WTC11 (cell line): Measurements from ENCODE around the gene ERC2. TPM values are rescaled to one million over a fixed set of nuclear protein-coding genes. Genes with fewer than 3 reads are reported as not detected.

Source experiments
- ATAC-seq: fragments of 200-7000 bp; cut with Tn5 transposase; 2 replicates; pipeline ENCODE4 v1.10.0; 2021; ENCODE audit warnings: mild to moderate bottlenecking, moderate library complexity
- CTCF ChIA-PET: fragments of 300-600 bp; sonication (Branson Sonifier 250); formaldehyde crosslinking; loops from one replicate; lab custom pipeline; 2021; ENCODE audit warnings: antibody characterized with exemption; lab: Charles Lee
- POLR2A ChIA-PET: fragments of 350-600 bp; sonication (Branson Sonifier 250); formaldehyde crosslinking; loops from one replicate; lab custom pipeline; 2021; ENCODE audit warnings: antibody characterized with exemption; lab: Charles Lee
- DNase-seq: peaks from one replicate; pipeline ENCODE4 v3.0.0; 2021; ENCODE audit warnings: low spot score
- H3K27ac Mint-ChIP-seq: 2 replicates; pipeline ENCODE4 v1.8.0; 2021; ENCODE audit warnings: mixed read lengths
- H3K27me3 Mint-ChIP-seq: 2 replicates; pipeline ENCODE4 v1.8.0; 2021; ENCODE audit warnings: low read depth, mild to moderate bottlenecking, moderate library complexity, mixed read lengths
- H3K36me3 Mint-ChIP-seq: 2 replicates; pipeline ENCODE4 v1.8.0; 2021; ENCODE audit warnings: mixed read lengths
- H3K4me1 Mint-ChIP-seq: 2 replicates; pipeline ENCODE4 v1.8.0; 2022; ENCODE audit warnings: mixed read lengths
- H3K4me3 Mint-ChIP-seq: 2 replicates; pipeline ENCODE4 v1.8.0; 2021; ENCODE audit warnings: mild to moderate bottlenecking, moderate library complexity, mixed read lengths
- H3K9me3 Mint-ChIP-seq: 2 replicates; pipeline ENCODE4 v1.8.0; 2021; ENCODE audit warnings: mixed read lengths
- ATF1 ChIP-seq: sonication (generic); formaldehyde crosslinking; IDR thresholded peaks from 2 replicates; pipeline ENCODE4 v1.8.1; 2023; ENCODE audit warnings: mild to moderate bottlenecking, moderate library complexity, missing genetic modification reagents
- CREM ChIP-seq: sonication (generic); formaldehyde crosslinking; IDR thresholded peaks from 2 replicates; pipeline ENCODE4 v1.8.1; 2022; ENCODE audit warnings: mild to moderate bottlenecking, missing genetic modification reagents, moderate library complexity
- E2F5 ChIP-seq: sonication (generic); formaldehyde crosslinking; IDR thresholded peaks from 2 replicates; pipeline ENCODE4 v1.8.1; 2022; ENCODE audit warnings: mild to moderate bottlenecking, moderate library complexity, missing genetic modification reagents
- ELF4 ChIP-seq: sonication (generic); formaldehyde crosslinking; IDR thresholded peaks from 2 replicates; pipeline ENCODE4 v1.8.1; 2022; ENCODE audit warnings: low read depth, mild to moderate bottlenecking, moderate library complexity, missing genetic modification reagents
- ESRRA ChIP-seq: sonication (generic); formaldehyde crosslinking; IDR thresholded peaks from 2 replicates; pipeline ENCODE4 v1.8.1; 2022; ENCODE audit warnings: mild to moderate bottlenecking, missing genetic modification reagents, borderline replicate concordance
- ETV6 ChIP-seq: sonication (generic); formaldehyde crosslinking; IDR thresholded peaks from 2 replicates; pipeline ENCODE4 v1.8.1; 2022; ENCODE audit warnings: mild to moderate bottlenecking, missing genetic modification reagents
- HMGA2 ChIP-seq: fragments of 250-450 bp; sonication (Bioruptor Pico); IDR thresholded peaks from 2 replicates; pipeline ENCODE4 v1.4.0; 2021; ENCODE audit warnings: mild to moderate bottlenecking, moderate library complexity
- IRF2 ChIP-seq: sonication (generic); formaldehyde crosslinking; IDR thresholded peaks from 2 replicates; pipeline ENCODE4 v1.8.0; 2022; ENCODE audit warnings: low read depth, missing genetic modification reagents, borderline replicate concordance
- MXD4 ChIP-seq: fragments of 250-450 bp; sonication (Bioruptor Pico); IDR thresholded peaks from 2 replicates; pipeline ENCODE4 v1.8.0; 2021; ENCODE audit warnings: mild to moderate bottlenecking, moderate library complexity, borderline replicate concordance
- NFATC4 ChIP-seq: fragments of 250-450 bp; sonication (Bioruptor Pico); IDR thresholded peaks from 2 replicates; pipeline ENCODE4 v1.9.0; 2021; ENCODE audit warnings: mild to moderate bottlenecking
- NFYB ChIP-seq: sonication (generic); formaldehyde crosslinking; conservative IDR thresholded peaks from 2 replicates; pipeline ENCODE4 v1.8.0; 2022; ENCODE audit warnings: low read depth, missing genetic modification reagents
- TEAD1 ChIP-seq: sonication (generic); formaldehyde crosslinking; IDR thresholded peaks from 2 replicates; pipeline ENCODE4 v1.8.0; 2022; ENCODE audit warnings: mild to moderate bottlenecking, missing genetic modification reagents
- USF1 ChIP-seq: sonication (generic); formaldehyde crosslinking; IDR thresholded peaks from 2 replicates; pipeline ENCODE4 v1.8.0; 2022; ENCODE audit warnings: mild to moderate bottlenecking, missing genetic modification reagents
- ZNF138 ChIP-seq: sonication (generic); formaldehyde crosslinking; conservative IDR thresholded peaks from 2 replicates; pipeline ENCODE4 v1.8.1; 2022; ENCODE audit warnings: mild to moderate bottlenecking, moderate library complexity, missing genetic modification reagents
- ZNF232 ChIP-seq: sonication (generic); formaldehyde crosslinking; IDR thresholded peaks from 2 replicates; pipeline ENCODE4 v1.8.0; 2022; ENCODE audit warnings: mild to moderate bottlenecking, missing genetic modification reagents
- ZNF317 ChIP-seq: sonication (generic); formaldehyde crosslinking; IDR thresholded peaks from 2 replicates; pipeline ENCODE4 v1.8.1; 2023; ENCODE audit warnings: low read depth, mild to moderate bottlenecking, moderate library complexity, missing genetic modification reagents, borderline replicate concordance
- total RNA-seq: library from RNA; stranded (reverse); gene quantifications from 3 replicates; pipeline ENCODE4 v1.2.3, GENCODE V29; 2021
- TF ChIP-seq, protein P1 (sequence below): sonication (generic); formaldehyde crosslinking; IDR thresholded peaks from 2 replicates; pipeline ENCODE4 v1.8.1; 2022; ENCODE audit warnings: low read depth, mild to moderate bottlenecking, moderate library complexity, missing genetic modification reagents, borderline replicate concordance
- TF ChIP-seq, protein P2 (sequence below): sonication (generic); formaldehyde crosslinking; IDR thresholded peaks from 2 replicates; pipeline ENCODE4 v1.8.1; 2023; ENCODE audit warnings: mild to moderate bottlenecking, missing genetic modification reagents, moderate library complexity
- TF ChIP-seq, protein P3 (sequence below): sonication (generic); formaldehyde crosslinking; IDR thresholded peaks from 2 replicates; pipeline ENCODE4 v1.8.1; 2023; ENCODE audit warnings: mild to moderate bottlenecking, missing genetic modification reagents, moderate library complexity
- TF ChIP-seq, protein P4 (sequence below): sonication (generic); formaldehyde crosslinking; IDR thresholded peaks from 2 replicates; pipeline ENCODE4 v1.8.1; 2023; ENCODE audit warnings: mild to moderate bottlenecking, moderate library complexity, missing genetic modification reagents
- TF ChIP-seq, protein P5 (sequence below): sonication (generic); formaldehyde crosslinking; IDR thresholded peaks from 2 replicates; pipeline ENCODE4 v1.8.1; 2023; ENCODE audit warnings: mild to moderate bottlenecking, missing genetic modification reagents

The ERC2 gene
- total RNA-seq, 1 experiment from 2014 or later = 23.5 TPM

GRCh38 chr3:55906896-55907295 lies 561.4 kb downstream of the ERC2 start:
- H3K4me3 Mint-ChIP-seq = no peak overlapping the region
- CTCF ChIA-PET = interaction anchor here (1.3 kb wide), 1 partner anchor 136 kb away, joined by 3 read pairs; no protein-coding TSS in a partner anchor
- no peak for ATAC-seq

GRCh38 chr3:55904716-55905115 lies 563.6 kb downstream of the ERC2 start:
- H3K27me3 Mint-ChIP-seq = no peaks in the 10 kb centered on the region
- H3K4me1 Mint-ChIP-seq = no peaks in the 10 kb centered on the region
- H3K4me3 Mint-ChIP-seq = no peak overlapping the region
- DNase-seq = no peak
- H3K27ac Mint-ChIP-seq = no peak overlapping the region
- ChIA-PET POLR2A (interaction anchor here (0.6 kb wide), 1 partner anchor 487 kb away, joined by 3 read pairs; no protein-coding TSS in a partner anchor), CTCF (no interaction called here)
- ATAC-seq = no peak
- H3K9me3 Mint-ChIP-seq = no peaks in the 10 kb centered on the region
- no peak for TF ChIP-seq IRF2 (CRISPR knock-in tag)
- no peak for TF ChIP-seq ELF4 (CRISPR knock-in tag)
- no peak for TF ChIP-seq ZNF317 (CRISPR knock-in tag)
- TF ChIP-seq, protein P1, sequence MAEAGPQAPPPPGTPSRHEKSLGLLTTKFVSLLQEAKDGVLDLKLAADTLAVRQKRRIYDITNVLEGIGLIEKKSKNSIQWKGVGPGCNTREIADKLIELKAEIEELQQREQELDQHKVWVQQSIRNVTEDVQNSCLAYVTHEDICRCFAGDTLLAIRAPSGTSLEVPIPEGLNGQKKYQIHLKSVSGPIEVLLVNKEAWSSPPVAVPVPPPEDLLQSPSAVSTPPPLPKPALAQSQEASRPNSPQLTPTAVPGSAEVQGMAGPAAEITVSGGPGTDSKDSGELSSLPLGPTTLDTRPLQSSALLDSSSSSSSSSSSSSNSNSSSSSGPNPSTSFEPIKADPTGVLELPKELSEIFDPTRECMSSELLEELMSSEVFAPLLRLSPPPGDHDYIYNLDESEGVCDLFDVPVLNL (CRISPR knock-in tag) = no peak
- TF ChIP-seq, protein P2, sequence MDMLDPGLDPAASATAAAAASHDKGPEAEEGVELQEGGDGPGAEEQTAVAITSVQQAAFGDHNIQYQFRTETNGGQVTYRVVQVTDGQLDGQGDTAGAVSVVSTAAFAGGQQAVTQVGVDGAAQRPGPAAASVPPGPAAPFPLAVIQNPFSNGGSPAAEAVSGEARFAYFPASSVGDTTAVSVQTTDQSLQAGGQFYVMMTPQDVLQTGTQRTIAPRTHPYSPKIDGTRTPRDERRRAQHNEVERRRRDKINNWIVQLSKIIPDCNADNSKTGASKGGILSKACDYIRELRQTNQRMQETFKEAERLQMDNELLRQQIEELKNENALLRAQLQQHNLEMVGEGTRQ (CRISPR knock-in tag) = no peak
- TF ChIP-seq USF1 (CRISPR knock-in tag) = no peak
- TF ChIP-seq CREM (CRISPR knock-in tag) = no peak
- no peak for TF ChIP-seq NFATC4 (CRISPR knock-in tag)
- no peak for TF ChIP-seq E2F5 (CRISPR knock-in tag)
- no peak for TF ChIP-seq ZNF138
- TF ChIP-seq NFYB (CRISPR knock-in tag) = no peak
- no peak for TF ChIP-seq ETV6
- H3K36me3 Mint-ChIP-seq = no peaks in the 10 kb centered on the region

More at GRCh38 chr3:55906896-55907295, 561.4 kb downstream of the ERC2 start:
- no peaks in the 10 kb centered on the region for H3K9me3 Mint-ChIP-seq
- no peaks in the 10 kb centered on the region for H3K4me1 Mint-ChIP-seq
- POLR2A ChIA-PET = no interaction called here
- no peaks in the 10 kb centered on the region for H3K36me3 Mint-ChIP-seq
- H3K27ac Mint-ChIP-seq = no peak overlapping the region
- H3K27me3 Mint-ChIP-seq = no peaks in the 10 kb centered on the region
- DNase-seq = no peak
- no peak for TF ChIP-seq ATF1 (CRISPR knock-in tag)
- TF ChIP-seq, protein P3, sequence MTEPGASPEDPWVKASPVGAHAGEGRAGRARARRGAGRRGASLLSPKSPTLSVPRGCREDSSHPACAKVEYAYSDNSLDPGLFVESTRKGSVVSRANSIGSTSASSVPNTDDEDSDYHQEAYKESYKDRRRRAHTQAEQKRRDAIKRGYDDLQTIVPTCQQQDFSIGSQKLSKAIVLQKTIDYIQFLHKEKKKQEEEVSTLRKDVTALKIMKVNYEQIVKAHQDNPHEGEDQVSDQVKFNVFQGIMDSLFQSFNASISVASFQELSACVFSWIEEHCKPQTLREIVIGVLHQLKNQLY = no peak
- no peak for TF ChIP-seq HMGA2 (CRISPR knock-in tag)
- no peak for TF ChIP-seq TEAD1 (CRISPR knock-in tag)
- TF ChIP-seq ZNF232 (CRISPR knock-in tag) = no peak
- no peak for TF ChIP-seq NFYB (CRISPR knock-in tag)
- no peak for TF ChIP-seq MXD4
- no peak for TF ChIP-seq ESRRA (CRISPR knock-in tag)
- TF ChIP-seq, protein P4, sequence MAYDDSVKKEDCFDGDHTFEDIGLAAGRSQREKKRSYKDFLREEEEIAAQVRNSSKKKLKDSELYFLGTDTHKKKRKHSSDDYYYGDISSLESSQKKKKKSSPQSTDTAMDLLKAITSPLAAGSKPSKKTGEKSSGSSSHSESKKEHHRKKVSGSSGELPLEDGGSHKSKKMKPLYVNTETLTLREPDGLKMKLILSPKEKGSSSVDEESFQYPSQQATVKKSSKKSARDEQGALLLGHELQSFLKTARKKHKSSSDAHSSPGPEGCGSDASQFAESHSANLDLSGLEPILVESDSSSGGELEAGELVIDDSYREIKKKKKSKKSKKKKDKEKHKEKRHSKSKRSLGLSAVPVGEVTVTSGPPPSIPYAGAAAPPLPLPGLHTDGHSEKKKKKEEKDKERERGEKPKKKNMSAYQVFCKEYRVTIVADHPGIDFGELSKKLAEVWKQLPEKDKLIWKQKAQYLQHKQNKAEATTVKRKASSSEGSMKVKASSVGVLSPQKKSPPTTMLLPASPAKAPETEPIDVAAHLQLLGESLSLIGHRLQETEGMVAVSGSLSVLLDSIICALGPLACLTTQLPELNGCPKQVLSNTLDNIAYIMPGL = no peak
- TF ChIP-seq, protein P5, sequence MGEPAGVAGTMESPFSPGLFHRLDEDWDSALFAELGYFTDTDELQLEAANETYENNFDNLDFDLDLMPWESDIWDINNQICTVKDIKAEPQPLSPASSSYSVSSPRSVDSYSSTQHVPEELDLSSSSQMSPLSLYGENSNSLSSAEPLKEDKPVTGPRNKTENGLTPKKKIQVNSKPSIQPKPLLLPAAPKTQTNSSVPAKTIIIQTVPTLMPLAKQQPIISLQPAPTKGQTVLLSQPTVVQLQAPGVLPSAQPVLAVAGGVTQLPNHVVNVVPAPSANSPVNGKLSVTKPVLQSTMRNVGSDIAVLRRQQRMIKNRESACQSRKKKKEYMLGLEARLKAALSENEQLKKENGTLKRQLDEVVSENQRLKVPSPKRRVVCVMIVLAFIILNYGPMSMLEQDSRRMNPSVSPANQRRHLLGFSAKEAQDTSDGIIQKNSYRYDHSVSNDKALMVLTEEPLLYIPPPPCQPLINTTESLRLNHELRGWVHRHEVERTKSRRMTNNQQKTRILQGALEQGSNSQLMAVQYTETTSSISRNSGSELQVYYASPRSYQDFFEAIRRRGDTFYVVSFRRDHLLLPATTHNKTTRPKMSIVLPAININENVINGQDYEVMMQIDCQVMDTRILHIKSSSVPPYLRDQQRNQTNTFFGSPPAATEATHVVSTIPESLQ (CRISPR knock-in tag) = no peak
- no peak for TF ChIP-seq E2F5 (CRISPR knock-in tag)
- TF ChIP-seq, all 79 proteins: peak for 0
